ENCODE measurements around the gene TRPM3.

The TRPM3 gene

GRCh38 chr9:70616228-70616990, 505.0 kb downstream of the TRPM3 start:
- no peak for DNase-seq (ENCODE audit: low read depth in 3 of 3, low spot score in 1 of 3)

- no peak for DNase-seq (ENCODE audit: low read depth in 3 of 3, low spot score in 1 of 3)
Observed at GRCh38 chr9:70615464-70616138, 505.8 kb downstream of the TRPM3 start.

GRCh38 chr9:70614786-70615463, 506.5 kb downstream of the TRPM3 start:
- no peak for DNase-seq (ENCODE audit: low read depth in 3 of 3, low spot score in 1 of 3)

GRCh38 chr9:70613024-70613768, 508.2 kb downstream of the TRPM3 start:
- DNase-seq (ENCODE audit: low read depth in 3 of 3, low spot score in 1 of 3), result no peak

DNA sequence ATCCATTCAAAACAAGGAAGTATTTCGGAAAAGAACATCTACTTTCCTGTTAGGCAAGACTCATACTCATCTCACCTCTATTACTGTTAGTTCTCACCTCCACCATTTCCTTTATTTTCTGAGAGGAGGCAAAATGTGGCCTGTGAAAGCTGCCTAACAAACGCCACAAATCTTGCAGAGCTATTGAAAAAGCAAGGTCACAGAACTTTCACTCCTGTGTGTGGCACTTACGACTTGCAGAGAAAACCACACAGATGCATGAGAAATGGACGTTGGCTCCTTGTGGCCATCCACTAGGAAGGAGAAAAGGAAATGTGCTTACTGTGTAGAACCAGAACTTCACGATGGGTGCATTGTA, 511.2 kb downstream of the TRPM3 start:
- no peak for DNase-seq (ENCODE audit: low read depth in 3 of 3, low spot score in 1 of 3)

DNA sequence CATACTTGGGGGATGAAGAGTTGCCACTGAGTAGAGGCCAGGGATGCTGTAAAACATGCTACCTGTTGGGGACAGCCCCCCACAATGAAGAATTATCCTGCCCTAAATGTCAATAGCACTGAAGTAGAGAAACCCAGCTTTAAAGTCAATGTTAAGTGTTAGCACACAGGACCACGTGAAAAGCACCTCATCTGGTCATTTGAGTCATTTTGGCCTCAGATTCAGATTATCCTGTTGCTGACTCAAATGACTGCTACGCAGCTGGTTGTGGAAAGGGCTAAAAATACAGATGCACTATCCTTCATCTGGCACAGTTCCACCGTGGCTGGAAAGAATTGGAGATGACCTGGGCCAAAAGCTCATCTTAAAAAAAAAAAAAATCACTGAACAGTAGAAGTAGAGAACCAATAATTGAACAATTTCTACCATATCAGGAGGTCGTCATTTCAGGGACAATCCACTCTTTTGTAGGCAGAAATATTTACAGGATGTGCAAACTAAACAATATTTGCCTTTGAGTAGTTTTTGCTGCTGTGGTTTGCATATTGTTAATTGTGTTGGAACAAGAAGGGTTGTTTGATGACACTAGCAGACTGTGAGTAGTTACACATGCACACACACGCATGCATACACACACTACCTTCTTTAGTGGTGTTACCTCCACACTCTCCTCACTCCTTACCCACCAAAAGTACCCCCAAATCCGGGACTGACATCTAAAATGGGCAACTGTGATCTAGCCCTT, 511.7 kb downstream of the TRPM3 start:
- DNase-seq (ENCODE audit: low read depth in 3 of 3, low spot score in 1 of 3), result no peak

DNA sequence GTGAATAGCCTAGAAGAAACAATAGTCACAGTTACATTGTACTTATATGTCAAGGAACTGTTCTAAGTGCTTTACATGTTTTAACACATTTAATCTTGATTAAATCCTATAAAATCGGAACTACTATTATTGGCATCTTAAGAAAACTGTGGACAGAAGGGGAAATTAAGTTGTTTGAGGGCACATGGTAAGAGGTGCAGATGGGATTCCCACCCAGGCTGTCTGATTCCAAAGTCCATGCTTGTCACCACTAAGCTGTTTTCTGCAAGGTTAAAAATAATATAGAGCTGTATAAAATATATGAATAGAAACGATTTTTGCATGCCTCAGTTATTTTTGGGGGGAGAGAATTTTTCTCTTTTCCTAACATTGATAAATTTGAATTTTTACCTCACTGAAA, 512.4 kb downstream of the TRPM3 start:
- no peak for DNase-seq (ENCODE audit: low read depth in 3 of 3, low spot score in 1 of 3)

GRCh38 chr9:70607926-70608325, 513.5 kb downstream of the TRPM3 start:
- no peak for DNase-seq (ENCODE audit: low read depth in 3 of 3, low spot score in 1 of 3)

DNA sequence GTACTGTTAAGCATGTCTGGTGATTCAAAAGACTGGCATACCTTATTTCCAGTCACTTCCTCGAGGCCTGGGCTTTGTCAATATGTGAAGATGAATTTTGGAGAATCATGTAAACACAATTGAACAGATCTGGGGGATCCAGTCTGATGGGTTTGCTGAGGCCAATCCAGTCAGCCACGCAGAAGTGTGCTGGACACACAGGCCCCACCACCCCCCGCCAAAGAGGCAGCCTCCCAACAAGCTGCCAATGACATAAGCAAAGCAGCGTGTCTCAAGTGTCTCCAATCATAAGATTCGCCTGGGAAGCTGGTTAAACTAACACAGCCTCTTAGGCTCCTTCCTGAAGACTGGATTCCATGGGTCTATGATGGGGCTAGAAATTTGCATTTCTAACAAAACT, 514.1 kb downstream of the TRPM3 start:
- no peak for DNase-seq (ENCODE audit: low read depth in 3 of 3, low spot score in 1 of 3)

GRCh38 chr9:70603020-70603411, 518.4 kb downstream of the TRPM3 start:
- no peak for DNase-seq (ENCODE audit: low read depth in 3 of 3, low spot score in 1 of 3)

DNA sequence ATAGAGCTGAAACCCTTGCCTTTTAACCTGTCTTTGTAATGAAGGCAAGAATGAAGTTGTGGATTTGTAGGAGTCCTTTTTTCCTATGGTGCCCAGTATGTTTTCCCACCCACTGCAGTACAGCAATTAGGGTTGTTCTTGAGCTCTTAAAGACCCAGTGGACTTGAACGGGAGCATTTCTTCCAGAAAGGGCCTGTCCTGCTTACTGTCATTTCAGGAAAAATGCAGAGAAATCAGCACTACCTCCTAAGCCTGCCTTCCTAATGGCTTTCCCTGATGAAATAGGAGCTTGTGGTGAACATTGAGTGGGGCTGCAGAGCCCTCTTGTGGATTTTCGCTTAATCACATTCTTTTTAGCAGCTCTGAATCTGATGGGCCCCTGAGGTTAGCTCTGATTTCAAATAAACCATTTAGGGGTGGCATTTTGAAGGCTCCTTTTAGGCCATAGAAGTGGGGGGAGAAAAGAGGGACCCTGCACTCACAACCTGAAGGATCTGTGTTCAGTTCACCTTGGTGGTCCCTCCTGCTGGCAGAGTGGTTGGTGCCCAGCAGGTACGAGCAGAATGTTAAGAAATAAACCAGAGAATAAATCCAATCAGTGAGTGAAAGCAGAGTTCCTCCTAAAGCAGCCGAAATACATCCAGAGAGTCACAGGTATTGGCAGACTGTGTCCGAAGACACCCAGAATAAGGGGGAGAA, 519.0 kb downstream of the TRPM3 start:
- DNase-seq (ENCODE audit: low read depth in 3 of 3, low spot score in 1 of 3), result peak in 2 of 3 donors; percentile 10 to 16

GRCh38 chr9:70601000-70601951, 520.1 kb downstream of the TRPM3 start:
- DNase-seq (ENCODE audit: low read depth in 3 of 3, low spot score in 1 of 3), result no peak

GRCh38 chr9:70600506-70600905, 520.9 kb downstream of the TRPM3 start:
- no peak for DNase-seq (ENCODE audit: low read depth in 3 of 3, low spot score in 1 of 3)

GRCh38 chr9:70597886-70598285, 523.5 kb downstream of the TRPM3 start:
- no peak for DNase-seq (ENCODE audit: low read depth in 3 of 3, low spot score in 1 of 3)

DNA sequence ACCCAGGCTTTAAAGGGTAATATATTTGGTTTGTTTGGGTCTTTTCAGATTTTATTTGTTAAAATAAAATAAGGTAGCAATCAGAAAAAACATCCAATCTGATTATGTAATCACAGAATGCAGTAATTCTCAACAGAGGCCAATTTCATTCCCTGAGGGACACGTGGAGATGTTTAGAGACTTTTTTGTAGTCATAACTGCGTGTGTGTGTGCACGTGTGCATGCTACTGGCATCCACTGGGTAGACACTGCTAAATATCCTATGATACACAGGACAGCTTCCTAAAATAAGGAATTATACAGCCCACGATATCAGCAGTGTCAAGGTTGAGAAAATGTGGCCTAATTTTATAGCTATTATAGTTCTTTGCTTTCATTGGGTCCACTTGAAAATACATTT, 526.2 kb downstream of the TRPM3 start:
- no peak for DNase-seq (ENCODE audit: low read depth in 3 of 3, low spot score in 1 of 3)

DNA sequence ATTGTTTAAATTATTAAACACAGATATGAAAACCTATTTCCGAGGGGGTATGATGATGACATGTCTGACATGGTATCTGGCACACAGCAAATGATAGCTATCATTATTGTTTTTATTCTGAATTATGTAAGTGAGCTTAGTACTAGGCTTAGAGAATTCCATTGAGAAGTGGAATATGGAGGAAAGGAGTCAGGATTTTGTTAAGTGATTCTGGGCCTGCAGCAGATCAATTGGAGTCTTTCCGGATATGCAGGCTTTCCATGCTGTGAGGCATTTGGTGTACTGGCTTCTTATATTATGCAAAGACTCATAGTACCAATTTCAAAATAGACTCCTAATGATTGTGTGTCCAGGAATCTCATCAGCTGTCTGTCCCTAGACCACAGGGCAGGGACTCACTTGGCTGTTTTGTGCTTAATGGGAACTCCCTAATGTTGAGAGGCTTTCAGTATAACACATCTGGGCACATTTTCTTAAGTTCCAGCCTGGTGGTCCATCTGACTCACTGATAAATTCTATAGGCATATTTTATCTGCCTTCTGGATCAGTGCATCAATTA, 527.0 kb downstream of the TRPM3 start:
- no peak for DNase-seq (ENCODE audit: low read depth in 3 of 3, low spot score in 1 of 3)

GRCh38 chr9:70593241-70593640, 528.2 kb downstream of the TRPM3 start:
- DNase-seq (ENCODE audit: low read depth in 3 of 3, low spot score in 1 of 3), result no peak

DNA sequence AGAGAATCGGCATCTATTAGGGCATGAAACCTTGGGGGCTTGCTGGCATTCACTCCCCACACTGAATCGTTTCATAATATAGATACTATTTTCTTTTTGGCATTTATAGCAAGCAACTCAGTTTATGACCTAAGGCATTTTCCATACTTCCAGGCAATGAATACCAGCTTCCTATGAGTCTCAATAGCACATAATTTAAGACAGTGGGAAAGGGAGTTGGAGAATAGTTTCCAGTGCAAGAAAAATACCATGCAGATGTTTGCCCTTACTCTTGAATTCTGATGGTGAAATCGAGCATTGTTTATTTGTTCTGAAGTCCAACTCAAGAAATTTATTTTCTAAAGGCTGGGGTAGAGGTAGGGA, 531.1 kb downstream of the TRPM3 start:
- DNase-seq (ENCODE audit: low read depth in 3 of 3, low spot score in 1 of 3), result no peak
